A549 treated with dexamethasone at 1 μM for 4 hours (cell line): Measurements from ENCODE around the gene FAM124A. TPM values are rescaled to one million over a fixed set of nuclear protein-coding genes. Genes with fewer than 3 reads are reported as not detected.

Experiments
- total RNA-seq: library from RNA; stranded (reverse); fragments of 200-300 nt; extraction: Qiagen RNA extraction; gene quantifications from 5 replicates; pipeline ENCODE4 v1.2.3, GENCODE V29; 2022

The FAM124A gene
- total RNA-seq = 1.3 to 2.7 TPM (median 2.4 TPM) in 5 replicates

GRCh38 chr13:51222037-51222685, at the start of gene FAM124A:
FAM124A (plus strand) TSS chr13:51222398; CDS start chr13:51222502, 104 bp downstream.

Other genes starting within 250 kb of the FAM124A start
- gene C13orf42, start 111.1 kb upstream of the FAM124A start, total RNA-seq = not detected in 5 replicates
- gene SERPINE3, start 117.3 kb downstream of the FAM124A start, total RNA-seq = not detected in 5 replicates
- 9.2 to 12.8 TPM (median 11.8 TPM) in 5 replicates for gene INTS6, start 230.6 kb downstream of the FAM124A start, total RNA-seq